OCI-LY1 (cell line): ENCODE data around the gene SPATS2L.

Source experiments
- CTCF ChIP-seq: fragments of 200-600 bp; sonication (generic), shearing (Covaris generic); IDR thresholded peaks from 2 replicates; pipeline ENCODE4 v1.5.1; 2017; ENCODE audit warnings: mild to moderate bottlenecking, antibody characterized with exemption, low read length, moderate library complexity, mixed read lengths
- EZH2 ChIP-seq: fragments of 200-600 bp; sonication (generic), shearing (Covaris generic); IDR thresholded peaks from 2 replicates; pipeline ENCODE4 v1.8.0; 2017; ENCODE audit warnings: borderline replicate concordance, mixed run types, mild to moderate bottlenecking, antibody characterized with exemption, low read length, moderate library complexity, mixed read lengths

GRCh38 chr2:200279857-200280256 is 26.6 kb upstream of the SPATS2L start:
- TF ChIP-seq CTCF (no peak), EZH2 (no peak)
